ENCODE data around the gene OMA1. TPM values are rescaled to one million over a fixed set of nuclear protein-coding genes. Genes with fewer than 3 reads are reported as not detected.
"Not testable (repeated sequence)": the region's sequence is repeated elsewhere in the genome, so short reads cannot be mapped to it uniquely, and the experiment has no call there.

Gene OMA1
- total and polyA plus RNA-seq, 4 experiments from 2014 or later = 32.7 to 86.2 (median 55.0) TPM

DNA sequence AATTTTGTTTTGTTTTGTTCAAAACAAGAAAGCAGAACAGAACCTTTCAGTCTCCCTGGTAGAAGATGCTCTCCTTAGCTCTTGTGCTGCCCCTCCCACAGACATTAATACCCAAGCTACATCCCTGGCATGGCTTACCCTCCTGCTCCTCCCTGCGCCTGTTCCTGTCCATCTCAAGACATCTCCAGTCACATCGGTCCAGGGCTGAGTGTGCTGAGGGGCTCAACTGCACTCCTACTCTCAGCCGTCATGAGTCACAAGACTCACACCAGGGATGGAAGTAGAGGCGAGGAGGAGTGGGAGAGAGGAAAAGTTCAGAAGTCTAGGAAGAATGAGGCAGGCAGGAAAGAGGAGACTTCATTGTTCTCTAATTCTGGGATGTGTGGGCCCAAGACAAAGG lies 39.7 kb upstream of the OMA1 start:
- no peaks in the 10 kb centered on the region for H3K4me1 ChIP-seq (ENCODE audit: insufficient read depth, low read length)
- H3K4me3 Mint-ChIP-seq = no peak overlapping the region
- H3K36me3 Mint-ChIP-seq = no peaks in the 10 kb centered on the region
- CTCF ChIA-PET (ENCODE audit: partially characterized antibody) = no interaction called here
- no peak overlapping the region for H3K27ac Mint-ChIP-seq
- no peaks in the 10 kb centered on the region for H3K9me3 ChIP-seq (ENCODE audit: control insufficient read depth in 1 of 2, low read length in 2 of 2)
- H3K4me3 ChIP-seq (ENCODE audit: low read length in 2 of 2) = no peak overlapping the region
- no peaks in the 10 kb centered on the region for H3K9me3 Mint-ChIP-seq
- DNase-seq = no peak
- H3K36me3 ChIP-seq (ENCODE audit: insufficient read depth, low read length) = no peaks in the 10 kb centered on the region
- H3K4me1 Mint-ChIP-seq = no peaks in the 10 kb centered on the region
- intact Hi-C loops (cut with micrococcal nuclease) = no loop called here
- H3K27me3 ChIP-seq (ENCODE audit: insufficient read depth, low read length) = no peaks in the 10 kb centered on the region
- no peak overlapping the region for H3K27ac ChIP-seq (ENCODE audit: low read depth, low read length)
- H3K27me3 Mint-ChIP-seq = peaks cover 10 to 29% of the 10 kb centered on the region in 2 donors
- POLR2A ChIA-PET (ENCODE audit: partially characterized antibody) = no interaction called here

DNA sequence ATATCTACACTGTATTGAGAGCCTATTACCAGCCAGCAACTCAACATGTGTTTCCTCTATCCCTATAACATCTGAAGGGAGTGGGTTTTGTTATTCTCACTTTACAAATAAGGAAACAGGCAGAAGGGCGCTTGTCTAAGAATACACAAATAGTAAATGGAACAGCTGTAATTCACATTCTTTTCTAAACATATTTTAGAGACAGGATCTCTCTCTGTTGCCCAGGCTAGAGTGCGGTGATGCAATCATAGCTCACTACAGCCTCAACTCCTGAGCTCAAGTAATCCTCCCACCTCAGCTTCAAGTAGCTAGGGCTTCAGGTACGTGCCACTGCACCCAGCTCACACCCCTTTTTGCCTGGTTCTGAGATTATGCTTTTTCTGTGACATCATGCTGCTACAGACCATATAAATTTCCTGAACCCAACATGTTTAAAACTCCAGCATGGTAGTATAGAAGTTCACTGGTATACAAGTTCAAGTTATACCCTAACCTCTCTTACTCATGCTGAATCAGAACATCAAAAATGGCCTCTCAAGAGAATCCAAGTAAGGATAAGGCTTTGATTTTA lies 39.1 kb upstream of the OMA1 start:
- ChIA-PET CTCF (ENCODE audit: partially characterized antibody) (no interaction called here), POLR2A (ENCODE audit: partially characterized antibody) (no interaction called here)
- Mint-ChIP-seq H3K9me3 (no peaks in the 10 kb centered on the region), H3K4me3 (no peak overlapping the region), H3K4me1 (no peaks in the 10 kb centered on the region), H3K27me3 (peaks cover 10 to 34% of the 10 kb centered on the region in 2 donors), H3K36me3 (no peaks in the 10 kb centered on the region), H3K27ac (no peak overlapping the region)
- DNase-seq = no peak
- Histone ChIP-seq H3K4me3 (ENCODE audit: low read length in 2 of 2) (no peak overlapping the region), H3K27ac (ENCODE audit: low read depth, low read length) (no peak overlapping the region), H3K9me3 (ENCODE audit: control insufficient read depth in 1 of 2, low read length in 2 of 2) (no peaks in the 10 kb centered on the region), H3K27me3 (ENCODE audit: insufficient read depth, low read length) (no peaks in the 10 kb centered on the region), H3K4me1 (ENCODE audit: insufficient read depth, low read length) (no peaks in the 10 kb centered on the region), H3K36me3 (ENCODE audit: insufficient read depth, low read length) (no peaks in the 10 kb centered on the region)
- intact Hi-C loops (cut with micrococcal nuclease) = no loop called here

DNA sequence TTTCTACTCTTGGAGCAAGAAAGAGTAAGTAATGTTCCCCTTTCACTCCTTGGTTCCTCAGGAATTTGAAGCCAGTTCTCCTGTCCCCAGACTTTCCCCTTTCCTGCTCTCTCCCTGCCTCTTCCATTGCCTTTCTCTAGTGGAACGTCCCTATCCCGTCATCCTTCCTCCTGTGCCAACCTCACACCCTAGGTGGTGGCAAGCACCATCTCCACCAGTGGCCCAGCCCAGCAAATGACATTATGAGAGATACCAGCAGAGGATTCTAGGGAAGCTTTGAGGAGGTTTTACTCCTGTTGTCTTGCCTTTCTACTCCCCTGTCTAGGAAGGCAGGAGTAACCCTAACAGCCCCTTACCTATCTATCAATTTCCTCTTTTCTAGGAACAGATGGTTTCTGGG lies 38.6 kb upstream of the OMA1 start:
- Mint-ChIP-seq H3K36me3 (no peaks in the 10 kb centered on the region), H3K27me3 (peaks cover 7 to 32% of the 10 kb centered on the region in 2 donors), H3K27ac (no peak overlapping the region), H3K9me3 (no peaks in the 10 kb centered on the region), H3K4me1 (no peaks in the 10 kb centered on the region), H3K4me3 (no peak overlapping the region)
- DNase-seq = no peak
- intact Hi-C loops (cut with micrococcal nuclease) = no loop called here
- ChIA-PET POLR2A (ENCODE audit: partially characterized antibody) (no interaction called here), CTCF (ENCODE audit: partially characterized antibody) (no interaction called here)
- Histone ChIP-seq H3K9me3 (ENCODE audit: control insufficient read depth in 1 of 2, low read length in 2 of 2) (no peaks in the 10 kb centered on the region), H3K36me3 (ENCODE audit: insufficient read depth, low read length) (no peaks in the 10 kb centered on the region), H3K4me3 (ENCODE audit: low read length in 2 of 2) (no peak overlapping the region), H3K27me3 (ENCODE audit: insufficient read depth, low read length) (no peaks in the 10 kb centered on the region), H3K27ac (ENCODE audit: low read depth, low read length) (no peak overlapping the region), H3K4me1 (ENCODE audit: insufficient read depth, low read length) (no peaks in the 10 kb centered on the region)

DNA sequence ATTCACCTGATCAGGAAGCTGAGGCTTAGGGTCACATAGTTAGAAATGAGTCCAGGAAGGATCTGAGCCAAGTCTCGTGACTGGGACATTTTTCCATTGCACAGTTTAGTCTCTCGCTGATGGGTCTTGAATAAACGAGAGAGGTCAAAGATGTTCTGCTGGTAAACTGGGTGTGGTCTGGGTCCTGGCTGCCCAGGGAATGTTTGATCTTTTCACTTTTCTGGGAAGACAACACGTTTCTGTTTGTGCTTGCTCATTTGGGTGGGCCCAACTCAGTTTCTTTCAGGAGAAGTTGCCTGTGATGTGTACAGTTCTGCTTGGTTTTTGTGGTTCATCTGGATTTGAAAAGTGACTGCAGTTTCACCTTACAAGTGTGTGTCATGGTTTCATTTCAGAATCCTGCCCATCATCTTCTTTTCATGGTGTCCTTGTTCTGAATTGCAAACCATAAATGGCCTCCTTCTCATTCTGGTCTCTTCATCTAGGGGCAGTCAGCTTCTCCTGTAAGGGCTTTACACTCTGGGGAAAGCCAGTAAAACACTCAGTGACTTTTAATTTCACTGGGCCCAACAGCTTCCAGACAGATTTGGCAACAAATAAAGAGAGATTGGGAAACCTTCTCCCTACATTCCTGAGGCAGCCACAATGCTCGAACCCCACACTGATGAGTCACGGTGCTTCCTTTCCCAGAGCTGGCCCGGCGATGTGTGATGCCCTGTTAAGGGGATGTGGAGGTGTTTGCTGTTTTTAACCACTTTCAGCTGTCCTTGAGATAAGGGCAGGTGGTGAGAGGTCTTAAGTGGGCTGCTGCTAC lies 37.8 kb upstream of the OMA1 start:
- Mint-ChIP-seq H3K4me1 (no peaks in the 10 kb centered on the region), H3K9me3 (peaks cover 0 to under 1% (median 0%) of the 10 kb centered on the region in 8 donors), H3K4me3 (no peak overlapping the region), H3K36me3 (no peaks in the 10 kb centered on the region), H3K27ac (no peak overlapping the region), H3K27me3 (peaks cover 14 to 33% of the 10 kb centered on the region in 2 donors)
- DNase-seq = no peak
- Histone ChIP-seq H3K27ac (ENCODE audit: low read depth, low read length) (no peak overlapping the region), H3K4me1 (ENCODE audit: insufficient read depth, low read length) (no peaks in the 10 kb centered on the region), H3K9me3 (ENCODE audit: control insufficient read depth in 1 of 2, low read length in 2 of 2) (no peaks in the 10 kb centered on the region), H3K27me3 (ENCODE audit: insufficient read depth, low read length) (no peaks in the 10 kb centered on the region), H3K4me3 (ENCODE audit: low read length in 2 of 2) (no peak overlapping the region), H3K36me3 (ENCODE audit: insufficient read depth, low read length) (no peaks in the 10 kb centered on the region)
- intact Hi-C loops (cut with micrococcal nuclease) = no loop called here
- ChIA-PET CTCF (ENCODE audit: partially characterized antibody) (no interaction called here), POLR2A (ENCODE audit: partially characterized antibody) (no interaction called here)

DNA sequence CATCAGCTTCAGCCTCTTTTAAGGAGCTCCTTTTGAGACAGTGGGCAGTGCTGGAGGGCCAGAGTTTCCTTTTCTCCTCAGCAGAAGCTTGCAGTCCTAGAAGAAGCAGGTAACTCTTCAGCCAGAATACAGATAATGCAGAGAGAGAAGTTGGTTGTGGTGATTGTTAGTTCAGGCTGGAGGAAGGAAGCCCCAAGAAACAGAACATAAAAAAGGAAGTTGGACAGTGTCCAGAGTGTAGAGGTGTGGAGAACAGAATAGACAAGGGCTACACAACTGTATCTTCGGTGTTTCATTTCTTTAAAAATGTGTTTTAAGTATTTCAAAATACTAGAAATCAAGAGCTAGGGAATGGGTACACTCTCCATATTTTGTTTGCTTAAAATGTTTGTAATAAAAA lies 37.0 kb upstream of the OMA1 start:
- no peak overlapping the region for H3K4me3 ChIP-seq (ENCODE audit: low read length in 2 of 2)
- peaks cover 0 to 3% (median 0%) of the 10 kb centered on the region in 8 donors for H3K9me3 Mint-ChIP-seq
- H3K4me1 ChIP-seq (ENCODE audit: insufficient read depth, low read length) = no peaks in the 10 kb centered on the region
- no peaks in the 10 kb centered on the region for H3K36me3 Mint-ChIP-seq
- ChIA-PET CTCF (ENCODE audit: partially characterized antibody) (no interaction called here), POLR2A (ENCODE audit: partially characterized antibody) (no interaction called here)
- no peaks in the 10 kb centered on the region for H3K36me3 ChIP-seq (ENCODE audit: insufficient read depth, low read length)
- no peak overlapping the region for H3K27ac ChIP-seq (ENCODE audit: low read depth, low read length)
- intact Hi-C loops (cut with micrococcal nuclease) = no loop called here
- H3K4me3 Mint-ChIP-seq = no peak overlapping the region
- DNase-seq = no peak
- H3K4me1 Mint-ChIP-seq = no peaks in the 10 kb centered on the region
- no peaks in the 10 kb centered on the region for H3K9me3 ChIP-seq (ENCODE audit: control insufficient read depth in 1 of 2, low read length in 2 of 2)
- no peak overlapping the region for H3K27ac Mint-ChIP-seq
- H3K27me3 Mint-ChIP-seq = peaks cover 18 to 36% of the 10 kb centered on the region in 2 donors
- H3K27me3 ChIP-seq (ENCODE audit: insufficient read depth, low read length) = no peaks in the 10 kb centered on the region

DNA sequence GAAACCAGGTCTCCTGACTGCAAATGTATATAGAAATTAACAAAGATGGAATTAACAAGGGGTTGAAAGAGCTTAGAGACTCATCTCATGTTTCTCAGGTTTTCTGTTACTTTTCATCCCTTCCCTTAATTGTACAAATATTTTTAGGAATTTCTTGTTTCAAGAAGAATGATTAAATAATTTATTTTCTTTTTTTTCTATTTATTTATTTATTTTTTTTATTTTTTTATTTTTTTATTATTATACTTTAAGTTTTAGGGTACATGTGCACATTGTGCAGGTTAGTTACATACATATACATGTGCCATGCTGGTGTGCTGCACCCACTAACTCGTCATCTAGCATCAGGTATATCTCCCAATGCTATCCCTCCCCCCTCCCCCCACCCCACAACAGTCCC lies 35.6 kb upstream of the OMA1 start:
- H3K27ac Mint-ChIP-seq; H3K4me1 ChIP-seq (ENCODE audit: insufficient read depth, low read length); H3K36me3 ChIP-seq (ENCODE audit: insufficient read depth, low read length); H3K4me3 Mint-ChIP-seq; H3K4me3 ChIP-seq (ENCODE audit: low read length in 2 of 2); POLR2A ChIA-PET (ENCODE audit: partially characterized antibody); H3K36me3 Mint-ChIP-seq; H3K27me3 ChIP-seq (ENCODE audit: insufficient read depth, low read length); CTCF ChIA-PET (ENCODE audit: partially characterized antibody); intact Hi-C loops (cut with micrococcal nuclease); H3K9me3 Mint-ChIP-seq; H3K9me3 ChIP-seq (ENCODE audit: control insufficient read depth in 1 of 2, low read length in 2 of 2); DNase-seq; H3K27ac ChIP-seq (ENCODE audit: low read depth, low read length): not testable (repeated sequence)
- H3K27me3 Mint-ChIP-seq = peaks cover 30 to 45% of the 10 kb centered on the region in 2 donors
- peaks cover 2 to 12% (median 8%) of the 10 kb centered on the region in 4 donors for H3K4me1 Mint-ChIP-seq

DNA sequence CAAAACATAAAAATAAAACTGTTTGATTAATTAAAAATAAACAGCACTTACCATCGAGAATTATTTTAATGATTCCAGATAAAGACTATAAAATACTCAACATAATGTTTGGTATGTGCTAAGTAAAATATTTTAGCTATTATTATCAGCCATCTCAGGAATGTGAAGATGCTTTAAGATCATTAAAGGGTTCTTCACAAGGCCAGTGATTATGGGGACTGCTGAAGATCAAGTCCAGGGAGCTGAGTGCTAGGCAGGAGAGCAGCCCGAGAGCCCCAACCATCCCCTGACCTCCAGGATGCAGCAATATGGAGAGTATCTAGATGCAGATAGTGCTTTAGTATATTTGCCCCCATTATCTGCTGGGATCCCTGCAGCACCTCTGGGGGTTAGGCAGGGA lies 35.1 kb upstream of the OMA1 start:
- H3K9me3 ChIP-seq (ENCODE audit: control insufficient read depth in 1 of 2, low read length in 2 of 2) = no peaks in the 10 kb centered on the region
- no peaks in the 10 kb centered on the region for H3K27me3 ChIP-seq (ENCODE audit: insufficient read depth, low read length)
- no peak for DNase-seq
- Mint-ChIP-seq H3K27me3 (peaks cover 29 to 43% of the 10 kb centered on the region in 2 donors), H3K36me3 (no peaks in the 10 kb centered on the region), H3K9me3 (peaks cover 0 to 3% (median 0%) of the 10 kb centered on the region in 8 donors), H3K4me3 (no peak overlapping the region), H3K27ac (no peak overlapping the region), H3K4me1 (peaks cover 2 to 12% (median 8%) of the 10 kb centered on the region in 4 donors)
- H3K4me3 ChIP-seq (ENCODE audit: low read length in 2 of 2) = no peak overlapping the region
- no peak overlapping the region for H3K27ac ChIP-seq (ENCODE audit: low read depth, low read length)
- peaks cover 7% of the 10 kb centered on the region for H3K4me1 ChIP-seq (ENCODE audit: insufficient read depth, low read length)
- POLR2A ChIA-PET (ENCODE audit: partially characterized antibody) = no interaction called here
- intact Hi-C loops (cut with micrococcal nuclease) = no loop called here
- no peaks in the 10 kb centered on the region for H3K36me3 ChIP-seq (ENCODE audit: insufficient read depth, low read length)
- CTCF ChIA-PET (ENCODE audit: partially characterized antibody) = no interaction called here

All from CD4-positive, alpha-beta memory T cell (primary cell).